Smooth muscle cell (in vitro differentiated cells): Measurements from ENCODE around the gene SLIT2. TPM values are rescaled to one million over a fixed set of nuclear protein-coding genes. Genes with fewer than 3 reads are reported as not detected.

Experiments used
- DNase-seq: peaks from one replicate; lab custom pipeline; 2025; ENCODE audit not compliant: unreplicated experiment; lab: John Stamatoyannopoulos, UW
- H2AFZ ChIP-seq: fragments of 200-600 bp; sonication (generic); 2 replicates; pipeline ENCODE4 v1.6.0; 2016; ENCODE audit warnings: antibody characterized with exemption, low read depth, mild to moderate bottlenecking
- H3F3A ChIP-seq: fragments of 200-600 bp; sonication (generic); 2 replicates; pipeline ENCODE4 v1.6.0; 2017; ENCODE audit warnings: antibody characterized with exemption, low read depth
- H3K27ac ChIP-seq: fragments of 200-600 bp; sonication (generic); 2 replicates; pipeline ENCODE4 v1.5.1; 2016; ENCODE audit warnings: low read depth, mild to moderate bottlenecking
- H3K27me3 ChIP-seq: fragments of 200-600 bp; sonication (generic); 2 replicates; pipeline ENCODE4 v1.6.1; 2016; ENCODE audit warnings: low read depth, mild to moderate bottlenecking
- H3K36me3 ChIP-seq: fragments of 200-600 bp; sonication (generic); 2 replicates; pipeline ENCODE4 v1.5.1; 2016; ENCODE audit warnings: low read depth
- H3K4me1 ChIP-seq: fragments of 200-600 bp; sonication (generic); 2 replicates; pipeline ENCODE4 v1.5.1; 2016; ENCODE audit warnings: low read depth
- H3K4me2 ChIP-seq: fragments of 200-600 bp; sonication (generic); 2 replicates; pipeline ENCODE4 v1.6.0; 2016; ENCODE audit warnings: mild to moderate bottlenecking
- H3K4me3 ChIP-seq: fragments of 200-600 bp; sonication (generic); 2 replicates; pipeline ENCODE4 v1.5.1; 2016; ENCODE audit warnings: mild to moderate bottlenecking
- H3K79me2 ChIP-seq: fragments of 200-600 bp; sonication (generic); 2 replicates; pipeline ENCODE4 v1.6.0; 2016; ENCODE audit warnings: low read depth, mild to moderate bottlenecking
- H3K9ac ChIP-seq: fragments of 200-600 bp; sonication (generic); 2 replicates; pipeline ENCODE4 v1.6.0; 2016; ENCODE audit warnings: low read depth
- H3K9me3 ChIP-seq: fragments of 200-600 bp; sonication (generic); replicated peaks from 2 replicates; pipeline ENCODE4 v1.5.1; 2016; ENCODE audit warnings: low read depth
- H4K20me1 ChIP-seq: fragments of 200-600 bp; sonication (generic); 2 replicates; pipeline ENCODE4 v1.6.0; 2016; ENCODE audit warnings: low read depth
- CTCF ChIP-seq: fragments of 200-600 bp; sonication (generic); IDR thresholded peaks from 2 replicates; pipeline ENCODE4 v1.5.1; 2017; ENCODE audit warnings: borderline replicate concordance, mild to moderate bottlenecking, antibody characterized with exemption; ENCODE audit not compliant: insufficient read depth, poor library complexity, severe bottlenecking
- WGBS: methylation state at CpG from one replicate; pipeline ENCODE4 v1.1.7; 2016; ENCODE audit warnings: low lambda C conversion rate; 5-methylcytosine and 5-hydroxymethylcytosine counted together
- polyA plus RNA-seq: library from polyadenylated mRNA; unstranded; fragments of >200 nt; fragmentation: Nextera tagmentation; extraction: Ambion mirVana; gene quantifications from 2 replicates; pipeline ENCODE4 v1.2.1, GENCODE V29; 2016
- total RNA-seq: library from RNA; depleted of rRNA; stranded (reverse); fragments of >200 nt; gene quantifications from 2 replicates; pipeline ENCODE4 v1.2.3, GENCODE V29; 2014

The SLIT2 gene
- total and polyA plus RNA-seq, 2 experiments from 2014 or later, result 29.4 to 37.2 TPM

GRCh38 chr4:20281453-20281852, 29.7 kb downstream of the SLIT2 start:
- H3K27me3 ChIP-seq, result no peaks in the 10 kb centered on the region
- H3K4me1 ChIP-seq, result peaks cover 40% of the 10 kb centered on the region
- H3K27ac ChIP-seq, result no peak overlapping the region
- H3K9me3 ChIP-seq, result no peaks in the 10 kb centered on the region
- H4K20me1 ChIP-seq, result peaks cover 5% of the 10 kb centered on the region
- WGBS, result 38% methylated on average over 2 of the region's 2 CpGs
- H3K9ac ChIP-seq, result no peak overlapping the region
- no peaks in the 10 kb centered on the region for H3K36me3 ChIP-seq
- no peaks in the 10 kb centered on the region for H3F3A ChIP-seq
- DNase-seq, result no peak
- H3K4me3 ChIP-seq, result no peak overlapping the region
- no peak overlapping the region for H2AFZ ChIP-seq
- no peak overlapping the region for H3K4me2 ChIP-seq
- no peaks in the 10 kb centered on the region for H3K79me2 ChIP-seq
- no peak for TF ChIP-seq CTCF

GRCh38 chr4:20283039-20283438, 31.3 kb downstream of the SLIT2 start:
- H3K27ac ChIP-seq, result no peak overlapping the region
- no peak overlapping the region for H3K4me3 ChIP-seq
- H3K36me3 ChIP-seq, result no peaks in the 10 kb centered on the region
- H3K9ac ChIP-seq, result no peak overlapping the region
- no peak for TF ChIP-seq CTCF
- no peak overlapping the region for H3K4me2 ChIP-seq
- no peaks in the 10 kb centered on the region for H3K27me3 ChIP-seq
- H2AFZ ChIP-seq, result no peak overlapping the region
- H4K20me1 ChIP-seq, result peaks cover 5% of the 10 kb centered on the region
- H3K79me2 ChIP-seq, result no peaks in the 10 kb centered on the region
- no peak for DNase-seq
- 79% methylated on average over 4 of the region's 4 CpGs for WGBS
- peaks cover 31% of the 10 kb centered on the region for H3K4me1 ChIP-seq
- H3F3A ChIP-seq, result no peaks in the 10 kb centered on the region
- no peaks in the 10 kb centered on the region for H3K9me3 ChIP-seq

- no peaks in the 10 kb centered on the region for H3F3A ChIP-seq
- H4K20me1 ChIP-seq, result no peaks in the 10 kb centered on the region
- H3K9ac ChIP-seq, result no peak overlapping the region
- TF ChIP-seq CTCF, result no peak
- H2AFZ ChIP-seq, result no peak overlapping the region
- H3K36me3 ChIP-seq, result no peaks in the 10 kb centered on the region
- H3K4me2 ChIP-seq, result no peak overlapping the region
- H3K4me3 ChIP-seq, result no peak overlapping the region
- H3K9me3 ChIP-seq, result no peaks in the 10 kb centered on the region
- no peak overlapping the region for H3K27ac ChIP-seq
- WGBS, result 44% methylated on average over 1 of the region's 1 CpG
- no peaks in the 10 kb centered on the region for H3K79me2 ChIP-seq
- no peaks in the 10 kb centered on the region for H3K27me3 ChIP-seq
- H3K4me1 ChIP-seq, result peaks cover 26% of the 10 kb centered on the region
- DNase-seq, result no peak
Observed at GRCh38 chr4:20284990-20285389, 33.3 kb downstream of the SLIT2 start.

- Histone ChIP-seq H3K79me2 (no peaks in the 10 kb centered on the region), H4K20me1 (peaks cover 9% of the 10 kb centered on the region), H3K4me2 (no peak overlapping the region)
Observed at GRCh38 chr4:20287246-20287645, 35.5 kb downstream of the SLIT2 start.

More at GRCh38 chr4:20287246-20287645, 35.5 kb downstream of the SLIT2 start:
- DNase-seq, result no peak
- Histone ChIP-seq H3K4me3 (no peak overlapping the region), H3F3A (no peaks in the 10 kb centered on the region), H3K9me3 (no peaks in the 10 kb centered on the region), H3K27ac (no peak overlapping the region), H3K9ac (no peak overlapping the region), H3K36me3 (no peaks in the 10 kb centered on the region), H3K4me1 (peaks cover 16% of the 10 kb centered on the region), H2AFZ (no peak overlapping the region), H3K27me3 (no peaks in the 10 kb centered on the region)
- no peak for TF ChIP-seq CTCF
- WGBS, result 96% methylated on average over 2 of the region's 2 CpGs
